C4-2B (cell line): Measurements from ENCODE around the gene OR56A5.

Source experiments
- CTCF ChIP-seq: fragments of 450-650 bp; conservative IDR thresholded peaks from 2 replicates; pipeline ENCODE4 v1.5.1; 2017; ENCODE audit warnings: mild to moderate bottlenecking
- ZFX ChIP-seq: fragments of 450-650 bp; IDR thresholded peaks from 2 replicates; pipeline ENCODE4 v1.6.1; 2017

DNA sequence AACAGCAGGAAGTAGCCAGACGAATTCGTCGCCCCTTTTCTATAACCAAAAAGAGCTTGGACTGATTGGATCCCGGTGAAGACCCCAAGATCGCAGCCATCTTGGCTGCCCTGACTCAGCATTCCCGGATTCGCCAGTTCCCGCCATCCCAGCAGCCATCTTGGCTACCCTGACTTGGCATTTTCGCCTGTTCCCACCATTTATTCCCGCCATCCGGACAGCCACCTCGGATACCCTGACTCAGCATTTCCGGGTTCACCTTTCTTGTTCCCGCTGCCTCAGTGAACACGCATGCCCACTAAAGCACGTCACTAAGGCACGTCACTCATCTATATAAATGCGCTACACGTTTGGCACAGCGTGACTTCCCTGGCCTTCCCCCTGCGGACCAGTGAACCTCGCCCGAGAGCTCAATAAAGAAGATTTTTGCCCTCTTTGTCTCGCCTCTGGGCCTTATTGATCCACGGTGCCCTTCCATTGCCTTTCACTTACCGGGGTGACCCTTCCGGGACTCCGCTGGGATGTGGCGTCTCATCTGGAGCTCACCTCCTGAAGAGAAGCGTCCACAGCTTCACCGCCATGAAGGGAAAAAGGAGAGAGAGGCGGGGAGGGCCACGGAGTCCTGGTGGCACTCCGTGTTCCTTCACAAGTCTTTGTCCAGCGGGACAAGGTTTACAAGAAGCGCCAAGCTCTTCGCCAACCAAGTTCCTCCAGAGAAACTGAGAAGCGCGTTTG lies 30.3 kb downstream of the OR56A5 start:
- TF ChIP-seq CTCF (no peak), ZFX (no peak)
